Measurements from ENCODE around the gene MYO3A.

MYO3A gene

GRCh38 chr10:26194275-26194674, 260.2 kb downstream of the MYO3A start:
- Mint-ChIP-seq H3K27me3 (peaks cover 2% of the 10 kb centered on the region), H3K4me3 (no peak overlapping the region), H3K27ac (no peak overlapping the region), H3K36me3 (ENCODE audit: low read depth) (no peaks in the 10 kb centered on the region), H3K4me1 (ENCODE audit: low read depth) (no peaks in the 10 kb centered on the region), H3K9me3 (no peaks in the 10 kb centered on the region)
- intact Hi-C loops (cut with micrococcal nuclease): no loop called here

- H3K9me3 Mint-ChIP-seq: no peaks in the 10 kb centered on the region
- H3K4me3 Mint-ChIP-seq: no peak overlapping the region
- intact Hi-C loops (cut with micrococcal nuclease): no loop called here
- peaks cover 2% of the 10 kb centered on the region for H3K27me3 Mint-ChIP-seq
- H3K4me1 Mint-ChIP-seq (ENCODE audit: low read depth): no peaks in the 10 kb centered on the region
- H3K27ac Mint-ChIP-seq: no peak overlapping the region
- no peaks in the 10 kb centered on the region for H3K36me3 Mint-ChIP-seq (ENCODE audit: low read depth)
Measured at GRCh38 chr10:26197248-26197647, 263.2 kb downstream of the MYO3A start.

- H3K27me3 Mint-ChIP-seq: peaks cover 2% of the 10 kb centered on the region
- intact Hi-C loops (cut with micrococcal nuclease): no loop called here
- H3K4me1 Mint-ChIP-seq (ENCODE audit: low read depth): no peaks in the 10 kb centered on the region
- no peaks in the 10 kb centered on the region for H3K36me3 Mint-ChIP-seq (ENCODE audit: low read depth)
- no peak overlapping the region for H3K4me3 Mint-ChIP-seq
- no peaks in the 10 kb centered on the region for H3K9me3 Mint-ChIP-seq
- no peak overlapping the region for H3K27ac Mint-ChIP-seq
Measured at GRCh38 chr10:26198119-26198518, 264.1 kb downstream of the MYO3A start.

DNA sequence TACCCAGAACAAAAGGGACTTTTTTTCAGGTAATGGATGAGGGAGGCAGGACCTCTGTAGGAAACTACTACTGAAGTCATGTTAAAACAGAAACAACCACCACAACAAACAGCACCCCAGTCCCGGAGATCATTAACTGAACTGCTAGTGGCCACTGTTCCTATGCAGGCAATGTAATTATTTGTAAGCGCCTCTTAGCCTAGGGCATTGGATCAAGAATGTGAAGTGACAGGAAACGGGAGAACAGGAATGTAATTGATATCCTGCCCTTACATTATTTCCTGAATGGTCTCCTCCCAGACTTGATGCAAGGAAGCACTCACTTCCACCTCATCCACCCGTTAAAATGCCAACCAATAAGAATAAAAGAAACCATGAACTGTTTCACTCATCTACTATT, 265.8 kb downstream of the MYO3A start:
- Mint-ChIP-seq H3K4me1 (ENCODE audit: low read depth) (no peaks in the 10 kb centered on the region), H3K27me3 (peaks cover 10% of the 10 kb centered on the region), H3K9me3 (no peaks in the 10 kb centered on the region), H3K27ac (no peak overlapping the region), H3K4me3 (no peak overlapping the region), H3K36me3 (ENCODE audit: low read depth) (no peaks in the 10 kb centered on the region)
- intact Hi-C loops (cut with micrococcal nuclease): no loop called here

- Mint-ChIP-seq H3K4me1 (ENCODE audit: low read depth) (no peaks in the 10 kb centered on the region), H3K36me3 (ENCODE audit: low read depth) (no peaks in the 10 kb centered on the region)
Measured at GRCh38 chr10:26205223-26205622, 271.2 kb downstream of the MYO3A start.

DNA sequence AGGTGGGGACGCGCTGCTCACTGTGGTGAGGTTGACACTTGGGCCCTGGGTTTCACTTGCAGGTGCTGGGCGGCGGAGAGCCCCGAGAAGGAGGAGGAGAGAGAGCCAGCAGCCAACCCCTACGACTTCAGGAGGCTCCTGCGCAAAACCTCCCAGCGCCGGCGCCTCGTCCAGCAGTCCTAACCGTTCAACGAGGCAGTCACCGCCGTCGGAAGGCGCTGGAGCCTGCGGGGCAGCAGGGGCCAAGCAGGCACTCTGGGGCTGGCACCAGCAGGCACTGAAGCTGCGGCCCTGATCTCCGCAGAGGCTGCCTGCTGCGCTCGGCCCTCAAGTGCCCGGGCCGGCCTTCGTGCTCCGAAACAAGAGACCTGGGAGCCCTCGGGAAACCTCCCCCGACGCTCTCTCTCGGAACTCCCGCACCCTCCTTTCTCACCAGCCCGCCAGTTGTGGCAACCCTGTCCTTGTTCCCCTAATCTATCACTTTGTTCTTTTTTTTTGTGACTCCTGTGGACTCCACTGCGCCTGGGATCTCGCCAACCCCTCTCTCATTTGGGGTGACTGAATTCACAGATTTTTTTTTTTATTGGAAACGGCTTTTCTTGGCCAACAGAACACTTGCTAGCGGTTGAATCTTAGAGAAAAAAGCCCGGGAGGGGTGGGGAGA, 277.9 kb downstream of the MYO3A start:
- intact Hi-C loops (cut with micrococcal nuclease): no loop called here
- Mint-ChIP-seq H3K36me3 (ENCODE audit: low read depth) (no peaks in the 10 kb centered on the region), H3K27me3 (peaks cover 60% of the 10 kb centered on the region), H3K9me3 (no peaks in the 10 kb centered on the region), H3K4me1 (ENCODE audit: low read depth) (peaks cover 16% of the 10 kb centered on the region), H3K4me3 (no peak overlapping the region), H3K27ac (no peak overlapping the region)

More at GRCh38 chr10:26205223-26205622, 271.2 kb downstream of the MYO3A start:
- Mint-ChIP-seq H3K4me3 (no peak overlapping the region), H3K27me3 (peaks cover 13% of the 10 kb centered on the region), H3K9me3 (no peaks in the 10 kb centered on the region), H3K27ac (no peak overlapping the region)
- intact Hi-C loops (cut with micrococcal nuclease): no loop called here

- Mint-ChIP-seq H3K4me3 (no peak overlapping the region), H3K27ac (no peak overlapping the region), H3K27me3 (peaks cover 62% of the 10 kb centered on the region), H3K4me1 (ENCODE audit: low read depth) (peaks cover 19% of the 10 kb centered on the region), H3K9me3 (no peaks in the 10 kb centered on the region), H3K36me3 (ENCODE audit: low read depth) (no peaks in the 10 kb centered on the region)
- intact Hi-C loops (cut with micrococcal nuclease): no loop called here
Measured at GRCh38 chr10:26212511-26212910, 278.5 kb downstream of the MYO3A start.

DNA sequence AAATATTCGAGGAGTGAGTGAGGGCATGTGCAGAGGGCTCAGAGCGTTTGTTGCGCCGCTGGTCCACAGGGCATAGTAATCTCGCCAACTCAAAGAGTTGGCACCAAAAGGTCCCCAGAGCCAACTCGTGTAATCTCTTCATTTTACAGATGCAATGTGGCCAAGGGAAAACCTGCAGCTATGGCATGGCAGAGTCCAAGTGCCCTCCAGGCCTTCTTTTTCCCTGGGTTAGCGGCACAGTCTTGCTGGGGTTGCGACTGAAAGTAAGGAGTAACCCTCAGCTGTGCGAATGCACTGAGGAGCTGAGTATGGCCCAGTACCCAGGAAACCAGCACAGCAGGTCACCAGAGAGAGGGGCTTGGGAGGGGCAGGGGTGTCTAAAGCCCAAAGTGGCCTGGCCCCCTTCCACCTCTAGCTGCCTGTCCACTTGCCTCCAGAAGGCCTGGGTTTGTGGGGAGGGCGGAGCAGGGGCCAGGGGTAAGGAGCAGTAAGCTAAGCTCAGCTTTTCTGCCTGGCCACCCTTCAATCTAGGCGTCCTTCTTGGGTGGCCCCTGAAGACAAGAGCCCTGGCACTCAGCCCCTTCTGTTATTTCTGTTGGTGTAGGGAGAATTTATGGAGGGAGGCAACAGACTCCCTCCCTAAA, 279.2 kb downstream of the MYO3A start:
- H3K4me1 Mint-ChIP-seq (ENCODE audit: low read depth): peaks cover 19% of the 10 kb centered on the region
- H3K9me3 Mint-ChIP-seq: no peaks in the 10 kb centered on the region
- intact Hi-C loops (cut with micrococcal nuclease): no loop called here
- H3K27ac Mint-ChIP-seq: no peak overlapping the region
- H3K4me3 Mint-ChIP-seq: no peak overlapping the region
- no peaks in the 10 kb centered on the region for H3K36me3 Mint-ChIP-seq (ENCODE audit: low read depth)
- peaks cover 69% of the 10 kb centered on the region for H3K27me3 Mint-ChIP-seq

DNA sequence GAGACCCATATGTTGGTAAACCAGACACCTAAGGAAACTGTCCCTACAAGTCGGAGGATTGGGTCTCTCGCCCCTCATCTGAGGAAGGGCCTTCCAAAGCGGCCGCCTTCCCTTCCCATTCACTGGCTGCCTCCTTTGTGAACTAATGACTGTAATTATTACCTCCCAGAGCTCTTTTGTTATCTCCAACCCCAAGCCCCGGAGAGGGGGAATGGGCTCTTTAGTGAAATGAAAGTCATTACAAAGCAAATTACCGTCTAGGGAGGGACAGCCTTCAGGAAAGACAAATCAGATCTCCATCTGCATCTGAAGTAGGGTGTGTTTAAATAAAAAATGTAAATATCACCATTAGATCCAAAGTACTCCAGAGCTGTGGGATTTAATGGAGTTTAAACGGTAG, 280.0 kb downstream of the MYO3A start:
- Mint-ChIP-seq H3K27ac (no peak overlapping the region), H3K4me3 (no peak overlapping the region), H3K36me3 (ENCODE audit: low read depth) (no peaks in the 10 kb centered on the region), H3K9me3 (no peaks in the 10 kb centered on the region), H3K4me1 (ENCODE audit: low read depth) (peaks cover 23% of the 10 kb centered on the region), H3K27me3 (peaks cover 76% of the 10 kb centered on the region)
- intact Hi-C loops (cut with micrococcal nuclease): no loop called here

DNA sequence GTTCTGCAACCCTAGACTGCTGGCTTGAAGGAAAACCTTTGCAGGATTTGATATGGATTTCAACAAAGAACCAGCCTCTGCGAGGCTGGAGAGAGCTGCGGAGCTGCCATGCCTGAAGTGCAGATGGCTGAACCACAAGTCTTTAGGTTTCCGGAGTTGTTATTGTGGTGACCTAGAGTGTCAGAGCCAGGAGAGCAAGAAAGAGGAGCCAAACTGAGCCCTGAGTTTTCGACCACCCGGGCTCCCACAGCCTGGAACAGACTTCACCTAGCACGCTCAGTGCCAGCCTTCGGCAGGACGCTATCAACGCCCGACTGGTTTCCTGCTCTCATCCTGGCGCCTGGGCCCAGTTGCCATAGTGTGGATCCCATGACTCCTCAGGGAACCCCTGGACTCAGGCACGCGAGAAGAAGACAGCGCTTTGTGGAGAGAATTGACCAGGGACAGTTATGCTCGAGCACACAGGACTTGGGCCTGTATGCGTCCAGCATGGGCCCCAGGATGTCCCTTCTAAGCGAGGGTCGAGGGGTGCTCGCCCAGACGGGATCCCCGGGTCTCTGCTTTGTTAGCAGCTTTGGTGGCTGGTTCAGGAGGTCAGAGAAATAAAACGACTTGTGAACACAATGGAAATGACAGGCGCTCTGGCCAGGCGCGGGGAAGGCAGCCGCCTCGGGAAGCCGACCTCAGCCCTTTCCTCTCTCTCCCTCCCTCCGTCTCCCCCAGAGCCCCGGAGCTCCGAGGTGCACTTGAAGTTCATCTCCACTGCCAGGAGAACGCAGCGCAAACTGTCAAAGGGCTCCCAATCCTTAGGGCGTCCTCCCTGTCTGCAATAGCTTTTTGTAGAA, 280.7 kb downstream of the MYO3A start:
- Mint-ChIP-seq H3K9me3 (no peaks in the 10 kb centered on the region), H3K27ac (no peak overlapping the region), H3K27me3 (peaks cover 82% of the 10 kb centered on the region), H3K36me3 (ENCODE audit: low read depth) (no peaks in the 10 kb centered on the region), H3K4me3 (no peak overlapping the region), H3K4me1 (ENCODE audit: low read depth) (peaks cover 23% of the 10 kb centered on the region)
- intact Hi-C loops (cut with micrococcal nuclease): no loop called here

DNA sequence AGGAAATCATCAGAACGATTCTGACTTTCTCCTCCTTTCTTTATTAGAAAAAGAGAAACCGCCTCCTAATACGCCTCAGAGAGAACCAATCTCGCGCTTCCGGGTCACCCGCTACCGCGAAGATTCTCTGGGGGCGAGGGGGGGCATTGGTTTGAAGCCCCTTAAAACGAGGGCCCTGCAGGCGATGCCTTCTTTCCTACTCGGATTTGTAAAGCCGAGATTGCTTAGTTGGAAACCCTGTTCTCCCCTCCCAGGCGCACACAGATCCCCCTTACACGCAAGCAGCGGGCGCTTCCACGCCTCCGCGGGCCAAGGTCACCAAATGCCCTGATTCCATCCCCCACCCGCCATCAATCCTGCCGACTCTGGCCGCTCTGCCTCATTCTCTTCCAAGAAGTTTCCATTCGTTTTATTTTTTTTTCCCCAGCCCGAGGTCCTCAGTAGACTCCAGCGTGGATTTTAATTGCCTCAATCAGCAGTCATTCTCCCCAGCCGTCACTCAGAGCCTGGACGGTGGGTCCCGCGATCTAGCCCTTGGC, 281.4 kb downstream of the MYO3A start:
- Mint-ChIP-seq H3K27me3 (peaks cover 88% of the 10 kb centered on the region), H3K9me3 (no peaks in the 10 kb centered on the region), H3K4me1 (ENCODE audit: low read depth) (peaks cover 23% of the 10 kb centered on the region), H3K27ac (no peak overlapping the region), H3K4me3 (no peak overlapping the region), H3K36me3 (ENCODE audit: low read depth) (no peaks in the 10 kb centered on the region)
- intact Hi-C loops (cut with micrococcal nuclease): no loop called here

DNA sequence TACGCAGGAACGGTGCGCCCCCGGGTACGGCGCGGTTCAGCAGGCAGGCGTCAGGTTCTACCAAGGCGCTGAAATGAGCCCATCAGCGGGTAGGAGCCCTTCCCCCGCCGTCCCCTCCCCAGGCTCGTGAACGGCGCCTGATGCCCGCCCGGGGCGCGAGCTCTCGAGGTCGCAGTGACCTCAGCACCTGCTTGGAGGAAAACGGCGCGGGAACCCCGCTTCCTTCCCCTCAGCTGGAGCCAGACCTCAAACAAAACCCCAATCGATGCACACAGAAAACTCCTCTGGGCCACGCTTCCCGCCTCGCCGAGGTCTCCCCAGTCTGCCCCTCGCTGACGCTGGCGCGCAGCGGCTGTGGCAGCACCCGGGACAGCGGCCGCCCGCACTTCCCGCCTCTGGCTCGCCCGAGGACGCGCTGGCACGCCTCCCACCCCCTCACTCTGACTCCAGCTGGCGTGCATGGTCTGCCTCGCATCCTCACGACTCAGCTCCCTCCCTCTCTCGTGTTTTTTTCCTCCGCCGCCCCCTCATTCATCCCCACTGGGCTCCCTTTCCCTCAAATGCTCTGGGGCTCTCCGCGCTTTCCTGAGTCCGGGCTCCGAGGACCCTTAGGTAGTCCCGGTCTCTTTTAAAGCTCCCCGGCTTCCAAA, 282.0 kb downstream of the MYO3A start:
- peaks cover 93% of the 10 kb centered on the region for H3K27me3 Mint-ChIP-seq
- H3K36me3 Mint-ChIP-seq (ENCODE audit: low read depth): no peaks in the 10 kb centered on the region
- no peaks in the 10 kb centered on the region for H3K9me3 Mint-ChIP-seq
- H3K4me3 Mint-ChIP-seq: peak overlapping the region; percentile 35
- intact Hi-C loops (cut with micrococcal nuclease): no loop called here
- no peak overlapping the region for H3K27ac Mint-ChIP-seq
- H3K4me1 Mint-ChIP-seq (ENCODE audit: low read depth): peaks cover 23% of the 10 kb centered on the region

DNA sequence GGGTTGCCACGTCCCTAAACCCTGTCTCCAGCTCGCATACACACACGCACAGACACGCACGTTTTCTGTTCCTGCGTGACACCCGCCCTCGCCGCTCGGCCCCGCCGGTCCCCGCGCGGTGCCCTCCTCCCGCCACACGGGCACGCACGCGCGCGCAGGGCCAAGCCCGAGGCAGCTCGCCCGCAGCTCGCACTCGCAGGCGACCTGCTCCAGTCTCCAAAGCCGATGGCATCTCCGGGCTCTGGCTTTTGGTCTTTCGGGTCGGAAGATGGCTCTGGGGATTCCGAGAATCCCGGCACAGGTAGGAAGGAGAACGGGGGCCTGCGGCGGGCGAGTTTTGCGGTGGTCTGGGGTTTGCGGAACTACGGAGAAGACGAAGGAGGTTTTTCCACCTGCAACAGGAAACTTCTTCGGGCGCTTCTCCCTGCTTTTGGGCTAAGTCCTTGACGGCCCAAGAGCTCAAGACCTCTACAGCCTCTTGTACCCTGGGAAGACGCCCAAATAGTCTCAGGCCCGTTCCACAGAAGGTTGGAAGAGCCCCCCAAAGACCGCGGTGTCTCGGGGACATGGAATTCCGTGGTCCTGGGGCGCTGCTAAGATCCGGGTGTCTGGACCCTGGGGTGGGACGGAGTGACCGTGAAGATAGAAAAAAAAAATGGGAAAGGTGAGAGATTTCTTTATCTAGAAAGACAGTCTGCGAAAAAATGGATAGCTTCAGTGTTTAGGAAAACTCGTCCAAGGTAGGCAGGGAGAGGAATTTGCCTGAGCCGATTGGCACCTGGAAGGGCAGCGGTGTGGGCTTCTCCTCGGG, 282.8 kb downstream of the MYO3A start, which contains the start of gene GAD2:
Gene GAD2, plus strand, starts transcription at position 190 of the 811 bp plus-strand sequence. Its CDS starts 36 bp downstream, at position 226.
- Mint-ChIP-seq H3K36me3 (ENCODE audit: low read depth) (no peaks in the 10 kb centered on the region), H3K27ac (no peak within 1 kb of the TSS), H3K9me3 (no peaks in the 10 kb centered on the region), H3K4me3 (peak within 1 kb of the TSS; percentile 35), H3K4me1 (ENCODE audit: low read depth) (peaks cover 23% of the 10 kb centered on the region), H3K27me3 (peaks cover 96% of the 10 kb centered on the region)
- intact Hi-C loops (cut with micrococcal nuclease): no loop called here
